ENCODE results near the gene PHF2. TPM values are rescaled to one million over a fixed set of nuclear protein-coding genes. Genes with fewer than 3 reads are reported as not detected.

The PHF2 gene
- total and polyA plus RNA-seq, 2 experiments from 2014 or later = 4.3 to 11.8 TPM

DNA sequence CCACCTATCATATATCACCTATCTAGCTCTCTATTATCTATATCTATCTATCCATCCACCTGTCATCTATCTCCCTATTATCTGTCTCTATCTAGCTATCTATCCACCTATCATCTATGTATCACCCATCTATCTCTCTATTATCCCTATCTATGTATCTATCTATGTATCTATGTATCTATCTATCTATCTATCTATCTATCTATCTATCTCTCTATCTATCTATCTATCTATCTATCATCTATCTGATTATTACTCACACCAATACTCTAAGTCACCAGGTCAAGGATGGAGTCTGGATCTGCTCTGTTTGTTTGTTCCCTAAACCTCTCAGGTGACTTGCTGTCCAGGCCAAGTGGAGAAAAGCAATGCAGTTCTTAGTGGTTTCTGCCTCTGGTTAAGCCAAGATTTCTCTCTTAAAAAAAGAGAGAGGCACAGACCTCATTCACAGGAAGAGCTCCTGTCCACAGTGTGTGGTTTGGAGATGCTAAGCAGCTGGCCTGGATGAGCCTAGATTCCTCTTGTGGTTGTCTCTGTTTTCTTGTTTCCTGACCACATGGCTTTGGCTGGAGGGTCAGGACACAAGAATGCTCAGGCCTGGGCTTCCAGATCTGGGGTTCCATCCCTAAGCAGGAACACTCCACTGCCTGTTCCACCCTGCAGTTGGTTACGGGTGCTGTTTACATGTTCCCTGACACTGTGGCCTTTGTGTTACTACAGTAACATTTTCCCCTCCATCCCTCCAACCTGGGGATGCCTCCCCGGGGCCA, 133.4 kb downstream of the PHF2 start (continued):
- TF ChIP-seq, protein P1, sequence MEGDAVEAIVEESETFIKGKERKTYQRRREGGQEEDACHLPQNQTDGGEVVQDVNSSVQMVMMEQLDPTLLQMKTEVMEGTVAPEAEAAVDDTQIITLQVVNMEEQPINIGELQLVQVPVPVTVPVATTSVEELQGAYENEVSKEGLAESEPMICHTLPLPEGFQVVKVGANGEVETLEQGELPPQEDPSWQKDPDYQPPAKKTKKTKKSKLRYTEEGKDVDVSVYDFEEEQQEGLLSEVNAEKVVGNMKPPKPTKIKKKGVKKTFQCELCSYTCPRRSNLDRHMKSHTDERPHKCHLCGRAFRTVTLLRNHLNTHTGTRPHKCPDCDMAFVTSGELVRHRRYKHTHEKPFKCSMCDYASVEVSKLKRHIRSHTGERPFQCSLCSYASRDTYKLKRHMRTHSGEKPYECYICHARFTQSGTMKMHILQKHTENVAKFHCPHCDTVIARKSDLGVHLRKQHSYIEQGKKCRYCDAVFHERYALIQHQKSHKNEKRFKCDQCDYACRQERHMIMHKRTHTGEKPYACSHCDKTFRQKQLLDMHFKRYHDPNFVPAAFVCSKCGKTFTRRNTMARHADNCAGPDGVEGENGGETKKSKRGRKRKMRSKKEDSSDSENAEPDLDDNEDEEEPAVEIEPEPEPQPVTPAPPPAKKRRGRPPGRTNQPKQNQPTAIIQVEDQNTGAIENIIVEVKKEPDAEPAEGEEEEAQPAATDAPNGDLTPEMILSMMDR (conservative IDR thresholded peaks at IDR 0.05; ENCODE audit: low read depth in 2 of 2) = no peak
- TF ChIP-seq NANOG (IDR thresholded peaks at IDR 0.05; ENCODE audit: borderline replicate concordance) = no peak
- no peak for TF ChIP-seq POLR2AphosphoS5 (IDR thresholded peaks at IDR 0.05; ENCODE audit: low read depth)
- no peak for TF ChIP-seq ZNF331 (CRISPR knock-in tag; IDR thresholded peaks at IDR 0.05; ENCODE audit: low read depth)
- TF ChIP-seq CREB1 (CRISPR knock-in tag; IDR thresholded peaks at IDR 0.05; ENCODE audit: low read depth) = no peak
- TF ChIP-seq EZH2 (IDR thresholded peaks at IDR 0.05; ENCODE audit: low read depth, unreplicated experiment) = no peak

DNA sequence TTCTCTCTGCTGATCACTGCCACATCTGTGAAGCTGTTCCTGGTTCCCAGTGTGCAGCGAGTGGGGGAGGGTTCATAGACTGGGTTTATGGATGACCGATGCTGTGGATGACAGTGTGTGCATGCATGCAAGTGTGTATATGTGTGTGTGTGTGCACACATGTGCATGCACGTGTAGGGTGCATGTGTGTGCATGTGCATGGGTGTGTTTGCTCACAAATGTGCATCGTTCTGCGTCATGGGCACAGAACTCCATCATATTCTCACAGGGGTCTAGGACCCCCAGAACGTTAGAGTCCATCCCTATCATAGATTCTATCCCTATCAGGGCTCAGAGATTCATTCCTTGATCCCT, 134.0 kb downstream of the PHF2 start:
- H3F3A ChIP-seq (replicated peaks; ENCODE audit: low read depth) = no peaks in the 10 kb centered on the region
- no peaks in the 10 kb centered on the region for H3K79me2 ChIP-seq (replicated peaks; ENCODE audit: insufficient read depth)
- Mint-ChIP-seq H3K27me3 (ENCODE audit: insufficient read depth, low read depth, poor library complexity) (peaks cover 5% of the 10 kb centered on the region), H3K27ac (no peak overlapping the region), H3K9me3 (no peaks in the 10 kb centered on the region; the same call in 2 of the 3 replicates), H3K4me3 (no peak overlapping the region), H3K36me3 (ENCODE audit: low read depth) (no peaks in the 10 kb centered on the region), H3K4me1 (no peaks in the 10 kb centered on the region)
- H3K36me3 ChIP-seq (ENCODE audit: insufficient read depth) = no peaks in the 10 kb centered on the region
- H3K4me1 ChIP-seq (ENCODE audit: insufficient read depth) = no peaks in the 10 kb centered on the region
- no peak for DNase-seq (ENCODE audit: low spot score)
- H3K4me2 ChIP-seq = no peak overlapping the region
- no peak overlapping the region for H2AFZ ChIP-seq
- ATAC-seq = no peak
- H3K27ac ChIP-seq (ENCODE audit: low read depth) = no peak overlapping the region
- no peak overlapping the region for H3K4me3 ChIP-seq
- no peaks in the 10 kb centered on the region for H3K27me3 ChIP-seq (ENCODE audit: insufficient read depth)
- no peaks in the 10 kb centered on the region for H4K20me1 ChIP-seq (replicated peaks; ENCODE audit: insufficient read depth)
- no peaks in the 10 kb centered on the region for H3K9me2 ChIP-seq (ENCODE audit: insufficient read depth)
- no peak for TF ChIP-seq EZH2phosphoT487 (IDR thresholded peaks at IDR 0.05; ENCODE audit: unreplicated experiment)
- TF ChIP-seq ZNF331 (CRISPR knock-in tag; IDR thresholded peaks at IDR 0.05; ENCODE audit: low read depth) = no peak
- no peak for TF ChIP-seq CREB1 (CRISPR knock-in tag; IDR thresholded peaks at IDR 0.05; ENCODE audit: low read depth)
- TF ChIP-seq, protein P2, sequence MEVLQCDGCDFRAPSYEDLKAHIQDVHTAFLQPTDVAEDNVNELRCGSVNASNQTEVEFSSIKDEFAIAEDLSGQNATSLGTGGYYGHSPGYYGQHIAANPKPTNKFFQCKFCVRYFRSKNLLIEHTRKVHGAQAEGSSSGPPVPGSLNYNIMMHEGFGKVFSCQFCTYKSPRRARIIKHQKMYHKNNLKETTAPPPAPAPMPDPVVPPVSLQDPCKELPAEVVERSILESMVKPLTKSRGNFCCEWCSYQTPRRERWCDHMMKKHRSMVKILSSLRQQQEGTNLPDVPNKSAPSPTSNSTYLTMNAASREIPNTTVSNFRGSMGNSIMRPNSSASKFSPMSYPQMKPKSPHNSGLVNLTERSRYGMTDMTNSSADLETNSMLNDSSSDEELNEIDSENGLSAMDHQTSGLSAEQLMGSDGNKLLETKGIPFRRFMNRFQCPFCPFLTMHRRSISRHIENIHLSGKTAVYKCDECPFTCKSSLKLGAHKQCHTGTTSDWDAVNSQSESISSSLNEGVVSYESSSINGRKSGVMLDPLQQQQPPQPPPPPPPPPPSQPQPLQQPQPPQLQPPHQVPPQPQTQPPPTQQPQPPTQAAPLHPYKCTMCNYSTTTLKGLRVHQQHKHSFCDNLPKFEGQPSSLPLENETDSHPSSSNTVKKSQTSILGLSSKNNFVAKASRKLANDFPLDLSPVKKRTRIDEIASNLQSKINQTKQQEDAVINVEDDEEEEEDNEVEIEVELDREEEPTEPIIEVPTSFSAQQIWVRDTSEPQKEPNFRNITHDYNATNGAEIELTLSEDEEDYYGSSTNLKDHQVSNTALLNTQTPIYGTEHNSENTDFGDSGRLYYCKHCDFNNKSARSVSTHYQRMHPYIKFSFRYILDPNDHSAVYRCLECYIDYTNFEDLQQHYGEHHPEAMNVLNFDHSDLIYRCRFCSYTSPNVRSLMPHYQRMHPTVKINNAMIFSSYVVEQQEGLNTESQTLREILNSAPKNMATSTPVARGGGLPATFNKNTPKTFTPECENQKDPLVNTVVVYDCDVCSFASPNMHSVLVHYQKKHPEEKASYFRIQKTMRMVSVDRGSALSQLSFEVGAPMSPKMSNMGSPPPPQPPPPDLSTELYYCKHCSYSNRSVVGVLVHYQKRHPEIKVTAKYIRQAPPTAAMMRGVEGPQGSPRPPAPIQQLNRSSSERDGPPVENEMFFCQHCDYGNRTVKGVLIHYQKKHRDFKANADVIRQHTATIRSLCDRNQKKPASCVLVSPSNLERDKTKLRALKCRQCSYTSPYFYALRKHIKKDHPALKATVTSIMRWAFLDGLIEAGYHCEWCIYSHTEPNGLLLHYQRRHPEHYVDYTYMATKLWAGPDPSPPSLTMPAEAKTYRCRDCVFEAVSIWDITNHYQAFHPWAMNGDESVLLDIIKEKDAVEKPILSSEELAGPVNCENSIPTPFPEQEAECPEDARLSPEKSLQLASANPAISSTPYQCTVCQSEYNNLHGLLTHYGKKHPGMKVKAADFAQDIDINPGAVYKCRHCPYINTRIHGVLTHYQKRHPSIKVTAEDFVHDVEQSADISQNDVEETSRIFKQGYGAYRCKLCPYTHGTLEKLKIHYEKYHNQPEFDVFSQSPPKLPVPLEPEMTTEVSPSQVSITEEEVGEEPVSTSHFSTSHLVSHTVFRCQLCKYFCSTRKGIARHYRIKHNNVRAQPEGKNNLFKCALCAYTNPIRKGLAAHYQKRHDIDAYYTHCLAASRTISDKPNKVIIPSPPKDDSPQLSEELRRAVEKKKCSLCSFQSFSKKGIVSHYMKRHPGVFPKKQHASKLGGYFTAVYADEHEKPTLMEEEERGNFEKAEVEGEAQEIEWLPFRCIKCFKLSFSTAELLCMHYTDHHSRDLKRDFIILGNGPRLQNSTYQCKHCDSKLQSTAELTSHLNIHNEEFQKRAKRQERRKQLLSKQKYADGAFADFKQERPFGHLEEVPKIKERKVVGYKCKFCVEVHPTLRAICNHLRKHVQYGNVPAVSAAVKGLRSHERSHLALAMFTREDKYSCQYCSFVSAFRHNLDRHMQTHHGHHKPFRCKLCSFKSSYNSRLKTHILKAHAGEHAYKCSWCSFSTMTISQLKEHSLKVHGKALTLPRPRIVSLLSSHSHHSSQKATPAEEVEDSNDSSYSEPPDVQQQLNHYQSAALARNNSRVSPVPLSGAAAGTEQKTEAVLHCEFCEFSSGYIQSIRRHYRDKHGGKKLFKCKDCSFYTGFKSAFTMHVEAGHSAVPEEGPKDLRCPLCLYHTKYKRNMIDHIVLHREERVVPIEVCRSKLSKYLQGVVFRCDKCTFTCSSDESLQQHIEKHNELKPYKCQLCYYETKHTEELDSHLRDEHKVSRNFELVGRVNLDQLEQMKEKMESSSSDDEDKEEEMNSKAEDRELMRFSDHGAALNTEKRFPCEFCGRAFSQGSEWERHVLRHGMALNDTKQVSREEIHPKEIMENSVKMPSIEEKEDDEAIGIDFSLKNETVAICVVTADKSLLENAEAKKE (CRISPR knock-in tag; IDR thresholded peaks at IDR 0.05) = no peak
- TF ChIP-seq ZNF114 (CRISPR knock-in tag; IDR thresholded peaks at IDR 0.05) = no peak
- TF ChIP-seq, protein P3, sequence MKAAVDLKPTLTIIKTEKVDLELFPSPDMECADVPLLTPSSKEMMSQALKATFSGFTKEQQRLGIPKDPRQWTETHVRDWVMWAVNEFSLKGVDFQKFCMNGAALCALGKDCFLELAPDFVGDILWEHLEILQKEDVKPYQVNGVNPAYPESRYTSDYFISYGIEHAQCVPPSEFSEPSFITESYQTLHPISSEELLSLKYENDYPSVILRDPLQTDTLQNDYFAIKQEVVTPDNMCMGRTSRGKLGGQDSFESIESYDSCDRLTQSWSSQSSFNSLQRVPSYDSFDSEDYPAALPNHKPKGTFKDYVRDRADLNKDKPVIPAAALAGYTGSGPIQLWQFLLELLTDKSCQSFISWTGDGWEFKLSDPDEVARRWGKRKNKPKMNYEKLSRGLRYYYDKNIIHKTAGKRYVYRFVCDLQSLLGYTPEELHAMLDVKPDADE (IDR thresholded peaks at IDR 0.05) = no peak
- TF ChIP-seq JUNB (IDR thresholded peaks at IDR 0.05; ENCODE audit: unreplicated experiment) = no peak
- TF ChIP-seq, protein P1 (conservative IDR thresholded peaks at IDR 0.05; ENCODE audit: low read depth in 2 of 2) = no peak
- TF ChIP-seq STAT1 (IDR thresholded peaks at IDR 0.05; ENCODE audit: unreplicated experiment) = no peak
- TF ChIP-seq POLR2AphosphoS5 (IDR thresholded peaks at IDR 0.05; ENCODE audit: low read depth) = no peak
- TF ChIP-seq NANOG (IDR thresholded peaks at IDR 0.05; ENCODE audit: borderline replicate concordance) = no peak
